ENCODE data around the gene MMP11.

DNA sequence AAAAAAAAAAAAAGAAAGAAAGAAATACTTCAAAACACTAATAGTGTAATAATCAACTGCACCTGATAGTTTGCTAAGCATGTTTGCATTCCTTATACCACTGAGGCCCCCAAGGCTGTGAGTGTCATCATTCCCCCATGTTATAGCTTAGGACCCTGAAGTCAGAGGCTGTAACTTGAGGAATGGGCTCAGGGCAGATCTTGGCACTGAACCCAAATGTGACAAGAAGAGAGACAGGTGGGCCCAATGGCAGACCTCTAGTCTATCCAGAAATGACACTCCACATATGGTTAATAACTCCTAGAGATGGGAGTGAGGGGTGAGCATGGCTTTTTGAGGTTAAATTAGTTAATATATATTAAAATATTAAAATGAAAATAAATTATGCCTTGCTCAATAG lies 35.0 kb upstream of the MMP11 start:
- TF ChIP-seq, protein P1, sequence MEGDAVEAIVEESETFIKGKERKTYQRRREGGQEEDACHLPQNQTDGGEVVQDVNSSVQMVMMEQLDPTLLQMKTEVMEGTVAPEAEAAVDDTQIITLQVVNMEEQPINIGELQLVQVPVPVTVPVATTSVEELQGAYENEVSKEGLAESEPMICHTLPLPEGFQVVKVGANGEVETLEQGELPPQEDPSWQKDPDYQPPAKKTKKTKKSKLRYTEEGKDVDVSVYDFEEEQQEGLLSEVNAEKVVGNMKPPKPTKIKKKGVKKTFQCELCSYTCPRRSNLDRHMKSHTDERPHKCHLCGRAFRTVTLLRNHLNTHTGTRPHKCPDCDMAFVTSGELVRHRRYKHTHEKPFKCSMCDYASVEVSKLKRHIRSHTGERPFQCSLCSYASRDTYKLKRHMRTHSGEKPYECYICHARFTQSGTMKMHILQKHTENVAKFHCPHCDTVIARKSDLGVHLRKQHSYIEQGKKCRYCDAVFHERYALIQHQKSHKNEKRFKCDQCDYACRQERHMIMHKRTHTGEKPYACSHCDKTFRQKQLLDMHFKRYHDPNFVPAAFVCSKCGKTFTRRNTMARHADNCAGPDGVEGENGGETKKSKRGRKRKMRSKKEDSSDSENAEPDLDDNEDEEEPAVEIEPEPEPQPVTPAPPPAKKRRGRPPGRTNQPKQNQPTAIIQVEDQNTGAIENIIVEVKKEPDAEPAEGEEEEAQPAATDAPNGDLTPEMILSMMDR (IDR thresholded peaks at IDR 0.05; ENCODE audit: insufficient read depth, low read length), result no peak
- no peak for TF ChIP-seq POLR2AphosphoS5 (IDR thresholded peaks at IDR 0.05; ENCODE audit: low read depth)
- no peak for TF ChIP-seq GABPA (IDR thresholded peaks at IDR 0.05; ENCODE audit: low read depth)
- TF ChIP-seq, protein P2, sequence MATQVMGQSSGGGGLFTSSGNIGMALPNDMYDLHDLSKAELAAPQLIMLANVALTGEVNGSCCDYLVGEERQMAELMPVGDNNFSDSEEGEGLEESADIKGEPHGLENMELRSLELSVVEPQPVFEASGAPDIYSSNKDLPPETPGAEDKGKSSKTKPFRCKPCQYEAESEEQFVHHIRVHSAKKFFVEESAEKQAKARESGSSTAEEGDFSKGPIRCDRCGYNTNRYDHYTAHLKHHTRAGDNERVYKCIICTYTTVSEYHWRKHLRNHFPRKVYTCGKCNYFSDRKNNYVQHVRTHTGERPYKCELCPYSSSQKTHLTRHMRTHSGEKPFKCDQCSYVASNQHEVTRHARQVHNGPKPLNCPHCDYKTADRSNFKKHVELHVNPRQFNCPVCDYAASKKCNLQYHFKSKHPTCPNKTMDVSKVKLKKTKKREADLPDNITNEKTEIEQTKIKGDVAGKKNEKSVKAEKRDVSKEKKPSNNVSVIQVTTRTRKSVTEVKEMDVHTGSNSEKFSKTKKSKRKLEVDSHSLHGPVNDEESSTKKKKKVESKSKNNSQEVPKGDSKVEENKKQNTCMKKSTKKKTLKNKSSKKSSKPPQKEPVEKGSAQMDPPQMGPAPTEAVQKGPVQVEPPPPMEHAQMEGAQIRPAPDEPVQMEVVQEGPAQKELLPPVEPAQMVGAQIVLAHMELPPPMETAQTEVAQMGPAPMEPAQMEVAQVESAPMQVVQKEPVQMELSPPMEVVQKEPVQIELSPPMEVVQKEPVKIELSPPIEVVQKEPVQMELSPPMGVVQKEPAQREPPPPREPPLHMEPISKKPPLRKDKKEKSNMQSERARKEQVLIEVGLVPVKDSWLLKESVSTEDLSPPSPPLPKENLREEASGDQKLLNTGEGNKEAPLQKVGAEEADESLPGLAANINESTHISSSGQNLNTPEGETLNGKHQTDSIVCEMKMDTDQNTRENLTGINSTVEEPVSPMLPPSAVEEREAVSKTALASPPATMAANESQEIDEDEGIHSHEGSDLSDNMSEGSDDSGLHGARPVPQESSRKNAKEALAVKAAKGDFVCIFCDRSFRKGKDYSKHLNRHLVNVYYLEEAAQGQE (IDR thresholded peaks at IDR 0.05; ENCODE audit: insufficient replicate concordance, low read depth), result no peak
- TF ChIP-seq SPI1 (IDR thresholded peaks at IDR 0.05; ENCODE audit: borderline replicate concordance, low read depth), result no peak

Data from HL-60 (cell line).